GM12865 (cell line): ENCODE results near the gene PEPD.

Source experiments
- DNase-seq: peaks from one replicate; pipeline ENCODE4 v3.0.0; 2010; ENCODE audit warnings: low read depth
- H3K4me3 ChIP-seq: 2 replicates; pipeline ENCODE4 v1.5.1; 2011; ENCODE audit warnings: mild to moderate bottlenecking, low read depth, low read length, control low read depth
- CTCF ChIP-seq: IDR thresholded peaks from 2 replicates; pipeline ENCODE4 v1.5.1; 2011; ENCODE audit warnings: low read length, control low read depth, low read depth, inconsistent platforms; ENCODE audit not compliant: insufficient read depth; ENCODE audit errors: missing control alignments

PEPD gene

GRCh38 chr19:33508941-33509614 lies 12.5 kb downstream of the PEPD start:
- TF ChIP-seq CTCF = no peak
- DNase-seq = no peak
- no peak overlapping the region for H3K4me3 ChIP-seq

- DNase-seq = no peak
- H3K4me3 ChIP-seq = no peak overlapping the region
- no peak for TF ChIP-seq CTCF
Observed at GRCh38 chr19:33508431-33508830, 13.2 kb downstream of the PEPD start.

GRCh38 chr19:33508009-33508408 lies 13.6 kb downstream of the PEPD start:
- no peak for DNase-seq
- TF ChIP-seq CTCF = no peak
- H3K4me3 ChIP-seq = no peak overlapping the region

- DNase-seq = no peak
- TF ChIP-seq CTCF = no peak
- H3K4me3 ChIP-seq = no peak overlapping the region
Observed at GRCh38 chr19:33507021-33507956, 14.3 kb downstream of the PEPD start.

GRCh38 chr19:33506498-33506897 lies 15.1 kb downstream of the PEPD start:
- no peak for TF ChIP-seq CTCF
- no peak for DNase-seq
- H3K4me3 ChIP-seq = no peak overlapping the region

GRCh38 chr19:33505823-33506222 lies 15.8 kb downstream of the PEPD start:
- TF ChIP-seq CTCF = no peak
- no peak for DNase-seq
- no peak overlapping the region for H3K4me3 ChIP-seq
